A549 (cell line): ENCODE data around the gene IRF3.

Experiments used
- CTCF ChIP-seq: fragments of >200 bp; sonication (Bioruptor Twin); formaldehyde crosslinking; IDR thresholded peaks from 3 replicates; pipeline ENCODE4 v1.5.1; 2016
- RAD21 ChIP-seq, 2 experiments: fragments of >200 bp in 1 of 2; sonication (Bioruptor Twin) in 1 of 2; formaldehyde crosslinking in 1 of 2; IDR thresholded peaks in 1 of 2; conservative IDR thresholded peaks in 1 of 2; 2 replicates in 1 of 2; 3 replicates in 1 of 2; pipeline ENCODE4 v1.6.1; 2012 to 2018; ENCODE audit warnings: inconsistent platforms in 1 of 2
- RNF2 ChIP-seq: fragments of 200-600 bp; sonication (generic); IDR thresholded peaks from 2 replicates; pipeline ENCODE4 v1.6.1; 2016; ENCODE audit warnings: low read depth, mild to moderate bottlenecking, antibody characterized with exemption, moderate library complexity, borderline replicate concordance
- SMC3 ChIP-seq: fragments of >200 bp; sonication (Bioruptor Twin); formaldehyde crosslinking; IDR thresholded peaks from 3 replicates; pipeline ENCODE4 v1.6.1; 2018; ENCODE audit warnings: inconsistent platforms

- TF ChIP-seq RNF2 (no peak), RAD21 (conservative IDR thresholded peaks at IDR 0.05 in 1 of 2, IDR thresholded peaks at IDR 0.05 in 1 of 2) (no peak), SMC3 (no peak), CTCF (no peak)
Observed at GRCh38 chr19:49645592-49645991, 20.1 kb downstream of the IRF3 start.
